Activated CD4-positive, alpha-beta memory T cell treated with anti-CD3 and anti-CD28 coated beads, Interleukin-2, amount 10 ng/mL, durations not matched to agents 7 days and 5 days (primary cell): ENCODE results near the gene MALT1. TPM values are rescaled to one million over a fixed set of nuclear protein-coding genes. Genes with fewer than 3 reads are reported as not detected.
A peak's percentile ranks its signal among the peaks of the same experiment; 100 is the strongest.
"Not testable (repeated sequence)": the region's sequence is repeated elsewhere in the genome, so short reads cannot be mapped to it uniquely, and the experiment has no call there.

Experiments used
- CTCF ChIA-PET: fragments of 350-600 bp; sonication (Branson Sonifier 250); formaldehyde crosslinking; loops from one replicate; lab custom pipeline; 2021; ENCODE audit warnings: antibody characterized with exemption, inconsistent platforms; lab: Charles Lee
- POLR2A ChIA-PET: fragments of 350-600 bp; sonication (Branson Sonifier 250); formaldehyde crosslinking; loops from one replicate; lab custom pipeline; 2021; ENCODE audit warnings: antibody characterized with exemption; lab: Charles Lee
- DNase-seq: peaks from one replicate; pipeline ENCODE4 v3.0.0-alpha.2; 2020
- H3K27ac Mint-ChIP-seq: one replicate; pipeline ENCODE4 v1.8.0; 2021; ENCODE audit warnings: mild to moderate bottlenecking, mixed read lengths
- H3K27me3 Mint-ChIP-seq: one replicate; pipeline ENCODE4 v1.8.0; 2021; ENCODE audit warnings: mixed read lengths
- H3K36me3 Mint-ChIP-seq: one replicate; pipeline ENCODE4 v1.8.0; 2021; ENCODE audit warnings: low read depth, mixed read lengths
- H3K4me1 Mint-ChIP-seq: one replicate; pipeline ENCODE4 v1.8.0; 2021; ENCODE audit warnings: mixed read lengths
- H3K4me3 Mint-ChIP-seq: one replicate; pipeline ENCODE4 v1.8.0; 2021; ENCODE audit warnings: mild to moderate bottlenecking, mixed read lengths
- H3K9me3 Mint-ChIP-seq: one replicate; pipeline ENCODE4 v1.8.0; 2021; ENCODE audit warnings: mixed read lengths
- total RNA-seq, 2 experiments: library from RNA; stranded (reverse); gene quantifications; one replicate each; pipeline ENCODE4 v1.2.3, GENCODE V29; 2021

MALT1 gene
- total RNA-seq, 2 experiments from 2014 or later, result 41.0 to 43.0 TPM

GRCh38 chr18:58768293-58768974 lies 97.2 kb downstream of the MALT1 start:
- Mint-ChIP-seq H3K4me3 (no peak overlapping the region), H3K36me3 (no peaks in the 10 kb centered on the region), H3K27ac (no peak overlapping the region), H3K27me3 (peaks cover 36% of the 10 kb centered on the region), H3K4me1 (peaks cover 13% of the 10 kb centered on the region), H3K9me3 (no peaks in the 10 kb centered on the region)
- POLR2A ChIA-PET, result interaction anchor here (1.0 kb wide), 1 partner anchor 98 kb away, joined by 3 read pairs; the partner anchor contains the start of gene MALT1
- DNase-seq, result peak; percentile 66
- CTCF ChIA-PET, result interaction anchor here (0.5 to 11.0 kb wide), 37 partner anchors 10 to 453 kb away, joined by 3 to 216 read pairs (median 3); no protein-coding TSS in a partner anchor

DNA sequence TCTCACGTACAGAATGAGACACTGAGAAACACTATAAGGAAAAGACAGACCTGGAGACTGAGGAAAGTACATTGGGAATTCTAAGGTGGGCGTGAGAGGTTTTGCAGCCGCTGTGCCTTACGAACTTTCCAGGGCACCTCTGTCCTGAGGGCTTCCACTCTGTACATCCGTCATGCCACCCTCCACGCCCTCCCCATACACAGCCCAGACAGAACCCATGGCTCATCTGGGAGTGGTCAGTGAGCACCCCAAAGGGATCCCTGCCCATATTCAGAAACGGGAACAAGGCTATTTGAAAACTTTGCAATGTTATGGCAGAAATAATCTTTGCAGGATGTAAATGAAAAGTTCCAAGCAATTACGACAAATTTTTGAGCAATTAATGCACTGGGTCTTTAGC lies 98.1 kb downstream of the MALT1 start:
- peaks cover 13% of the 10 kb centered on the region for H3K4me1 Mint-ChIP-seq
- H3K9me3 Mint-ChIP-seq, result no peaks in the 10 kb centered on the region
- H3K36me3 Mint-ChIP-seq, result no peaks in the 10 kb centered on the region
- no peak overlapping the region for H3K4me3 Mint-ChIP-seq
- POLR2A ChIA-PET, result no interaction called here
- H3K27me3 Mint-ChIP-seq, result peaks cover 34% of the 10 kb centered on the region
- DNase-seq, result no peak
- CTCF ChIA-PET, result interaction anchor here (0.8 to 11.0 kb wide), 13 partner anchors 9 to 374 kb away, joined by 3 to 216 read pairs (median 5); no protein-coding TSS in a partner anchor
- H3K27ac Mint-ChIP-seq, result no peak overlapping the region

GRCh38 chr18:58770601-58771000 lies 99.3 kb downstream of the MALT1 start:
- Mint-ChIP-seq H3K4me1 (peaks cover 13% of the 10 kb centered on the region), H3K36me3 (no peaks in the 10 kb centered on the region), H3K4me3 (no peak overlapping the region), H3K9me3 (no peaks in the 10 kb centered on the region), H3K27me3 (peaks cover 27% of the 10 kb centered on the region), H3K27ac (no peak overlapping the region)
- no peak for DNase-seq
- CTCF ChIA-PET, result interaction anchor here (1.0 to 11.0 kb wide), 4 partner anchors 10 to 300 kb away, joined by 3 to 216 read pairs (median 35); no protein-coding TSS in a partner anchor
- POLR2A ChIA-PET, result no interaction called here

- no peak for DNase-seq
- H3K27ac Mint-ChIP-seq, result no peak overlapping the region
- no peak overlapping the region for H3K4me3 Mint-ChIP-seq
- no peaks in the 10 kb centered on the region for H3K9me3 Mint-ChIP-seq
- no peaks in the 10 kb centered on the region for H3K36me3 Mint-ChIP-seq
- ChIA-PET POLR2A (no interaction called here), CTCF (no interaction called here)
- peaks cover 13% of the 10 kb centered on the region for H3K27me3 Mint-ChIP-seq
- H3K4me1 Mint-ChIP-seq, result peaks cover 13% of the 10 kb centered on the region
Observed at GRCh38 chr18:58772161-58772560, 100.9 kb downstream of the MALT1 start.

GRCh38 chr18:58776084-58776483 lies 104.8 kb downstream of the MALT1 start:
- Mint-ChIP-seq H3K27me3 (peaks cover 5% of the 10 kb centered on the region), H3K9me3 (no peaks in the 10 kb centered on the region), H3K27ac (no peak overlapping the region), H3K36me3 (no peaks in the 10 kb centered on the region), H3K4me3 (no peak overlapping the region), H3K4me1 (peaks cover 5% of the 10 kb centered on the region)
- ChIA-PET CTCF (interaction anchor here (0.6 to 1.2 kb wide), 2 partner anchors 12 to 445 kb away, joined by 3 to 4 read pairs; no protein-coding TSS in a partner anchor), POLR2A (no interaction called here)
- no peak for DNase-seq

DNA sequence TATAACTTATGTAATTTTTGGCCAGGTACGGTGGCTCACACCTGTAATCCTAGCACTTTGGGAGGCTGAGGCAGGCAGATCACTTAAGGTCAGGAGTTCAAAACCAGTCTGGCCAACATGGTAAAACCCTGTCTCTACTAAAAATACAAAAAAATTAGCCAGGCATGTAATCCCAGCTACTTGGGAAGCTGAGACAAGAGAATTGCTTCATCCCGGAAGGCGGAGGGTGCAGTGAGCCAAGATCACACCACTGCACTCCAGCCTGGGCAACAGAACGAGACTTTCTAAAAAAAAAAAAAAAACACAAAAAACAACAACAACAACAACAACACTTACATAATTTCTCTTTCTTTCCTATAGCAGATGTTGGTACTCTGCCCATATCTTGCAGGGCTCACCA lies 105.3 kb downstream of the MALT1 start:
- H3K4me3 Mint-ChIP-seq, POLR2A ChIA-PET, H3K4me1 Mint-ChIP-seq, H3K9me3 Mint-ChIP-seq, H3K27ac Mint-ChIP-seq, H3K36me3 Mint-ChIP-seq, H3K27me3 Mint-ChIP-seq, DNase-seq: not testable (repeated sequence)
- CTCF ChIA-PET, result interaction anchor here (0.6 to 2.6 kb wide), 3 partner anchors 12 to 446 kb away, joined by 3 to 10 read pairs (median 4); no protein-coding TSS in a partner anchor

- CTCF ChIA-PET, result interaction anchor here (1.1 to 3.2 kb wide), 3 partner anchors 9 to 293 kb away, joined by 3 to 17 read pairs (median 10); no protein-coding TSS in a partner anchor
Observed at GRCh38 chr18:58777471-58777870, 106.2 kb downstream of the MALT1 start.

GRCh38 chr18:58779529-58779928 lies 108.3 kb downstream of the MALT1 start:
- Mint-ChIP-seq H3K4me1 (peaks cover 7% of the 10 kb centered on the region), H3K9me3 (no peaks in the 10 kb centered on the region), H3K4me3 (no peak overlapping the region), H3K27me3 (peaks cover 4% of the 10 kb centered on the region), H3K27ac (no peak overlapping the region), H3K36me3 (no peaks in the 10 kb centered on the region)
- ChIA-PET POLR2A (no interaction called here), CTCF (interaction anchor here (2.1 to 3.2 kb wide), 3 partner anchors 10 to 291 kb away, joined by 7 to 17 read pairs (median 15); no protein-coding TSS in a partner anchor)
- DNase-seq, result no peak

More at GRCh38 chr18:58777471-58777870, 106.2 kb downstream of the MALT1 start:
- DNase-seq, result no peak
- Mint-ChIP-seq H3K27me3 (peaks cover 5% of the 10 kb centered on the region), H3K36me3 (no peaks in the 10 kb centered on the region), H3K9me3 (no peaks in the 10 kb centered on the region), H3K4me3 (no peak overlapping the region), H3K4me1 (peaks cover 7% of the 10 kb centered on the region), H3K27ac (no peak overlapping the region)
- POLR2A ChIA-PET, result no interaction called here

- ChIA-PET POLR2A (no interaction called here), CTCF (interaction anchor here (2.1 to 3.2 kb wide), 3 partner anchors 10 to 291 kb away, joined by 7 to 17 read pairs (median 15); no protein-coding TSS in a partner anchor)
- Mint-ChIP-seq H3K27ac (no peak overlapping the region), H3K9me3 (no peaks in the 10 kb centered on the region), H3K36me3 (no peaks in the 10 kb centered on the region), H3K4me3 (no peak overlapping the region), H3K27me3 (peaks cover 5% of the 10 kb centered on the region), H3K4me1 (peaks cover 7% of the 10 kb centered on the region)
- no peak for DNase-seq
Observed at GRCh38 chr18:58780045-58780444, 108.8 kb downstream of the MALT1 start.

DNA sequence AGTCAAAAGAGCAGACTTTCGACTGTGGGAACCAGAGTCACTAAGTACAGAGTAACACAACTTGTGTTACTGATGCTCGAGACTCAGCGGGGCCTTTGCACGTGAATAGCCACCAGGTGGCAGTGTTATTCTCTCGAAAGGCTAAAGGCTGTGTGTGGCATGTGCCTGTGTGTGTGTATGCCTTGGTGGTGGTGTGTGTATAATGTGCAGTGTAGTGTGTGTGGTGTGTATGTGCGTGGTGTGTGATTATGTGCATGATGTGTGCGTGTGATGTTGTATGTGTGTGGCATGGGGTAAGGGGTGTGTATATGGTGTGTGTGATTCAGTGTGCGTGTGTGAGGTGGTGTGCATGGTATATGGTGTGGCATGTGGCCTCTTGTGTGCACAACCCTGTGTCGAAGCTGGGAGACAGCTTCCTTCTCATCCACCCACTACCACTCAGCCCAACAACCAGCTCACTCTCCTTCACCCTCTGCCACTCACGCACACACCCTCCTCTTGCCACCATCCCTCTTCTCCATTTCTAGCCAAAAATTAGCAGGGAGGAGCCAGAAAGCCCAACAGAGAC lies 110.4 kb downstream of the MALT1 start:
- CTCF ChIA-PET, result interaction anchor here (0.5 to 2.4 kb wide), 9 partner anchors 12 to 289 kb away, joined by 3 to 16 read pairs (median 4); no protein-coding TSS in a partner anchor
- H3K4me1 Mint-ChIP-seq, result peaks cover 7% of the 10 kb centered on the region
- H3K9me3 Mint-ChIP-seq, result no peaks in the 10 kb centered on the region
- H3K27me3 Mint-ChIP-seq, result peaks cover 5% of the 10 kb centered on the region
- no peaks in the 10 kb centered on the region for H3K36me3 Mint-ChIP-seq
- no peak overlapping the region for H3K27ac Mint-ChIP-seq
- no peak overlapping the region for H3K4me3 Mint-ChIP-seq
- DNase-seq, result peak; percentile 71
- POLR2A ChIA-PET, result no interaction called here

- Mint-ChIP-seq H3K4me3 (no peak overlapping the region), H3K27me3 (peaks cover 12% of the 10 kb centered on the region), H3K9me3 (no peaks in the 10 kb centered on the region), H3K27ac (no peak overlapping the region), H3K4me1 (peaks cover 7% of the 10 kb centered on the region), H3K36me3 (no peaks in the 10 kb centered on the region)
- ChIA-PET POLR2A (no interaction called here), CTCF (interaction anchor here (1.4 kb wide), 1 partner anchor 286 kb away, joined by 3 read pairs; no protein-coding TSS in a partner anchor)
- DNase-seq, result no peak
Observed at GRCh38 chr18:58784601-58785137, 113.4 kb downstream of the MALT1 start.

DNA sequence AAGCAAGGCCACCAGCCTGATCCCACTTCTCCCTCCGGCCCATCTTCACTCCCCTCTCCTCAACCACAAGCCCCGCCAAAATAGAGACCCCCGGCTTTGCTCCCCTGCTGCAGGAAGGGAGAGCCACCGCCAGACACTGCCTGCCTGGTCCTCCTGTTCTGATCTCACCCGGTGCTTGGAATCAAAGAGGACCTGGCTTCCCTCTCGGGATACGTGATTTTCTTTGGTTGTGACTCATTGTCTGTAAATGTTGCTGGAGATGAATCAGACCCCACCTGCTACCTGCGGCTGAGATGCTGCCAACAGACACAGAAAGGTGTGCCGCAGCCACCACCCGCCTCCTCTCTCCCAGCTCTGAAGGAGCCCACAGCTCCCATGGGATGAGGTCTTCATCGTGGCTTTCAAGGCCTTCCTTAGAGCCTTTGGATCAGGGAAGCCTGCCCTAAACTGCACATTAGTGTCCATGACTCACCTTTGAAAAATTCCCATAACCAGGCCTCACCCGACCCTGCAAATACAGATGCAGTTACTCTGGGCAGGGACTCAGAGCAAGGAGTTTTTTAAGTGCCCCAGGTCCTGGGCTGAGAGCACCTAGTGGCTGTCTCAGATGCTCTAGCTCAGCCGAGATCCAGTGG lies 114.0 kb downstream of the MALT1 start:
- no peak overlapping the region for H3K4me3 Mint-ChIP-seq
- H3K4me1 Mint-ChIP-seq, result peaks cover 2% of the 10 kb centered on the region
- H3K27ac Mint-ChIP-seq, result no peak overlapping the region
- CTCF ChIA-PET, result interaction anchor here (0.6 to 1.4 kb wide), 2 partner anchors 11 to 285 kb away, joined by 3 read pairs; no protein-coding TSS in a partner anchor
- DNase-seq, result no peak
- H3K27me3 Mint-ChIP-seq, result peaks cover 10% of the 10 kb centered on the region
- POLR2A ChIA-PET, result no interaction called here
- H3K9me3 Mint-ChIP-seq, result no peaks in the 10 kb centered on the region
- no peaks in the 10 kb centered on the region for H3K36me3 Mint-ChIP-seq
